Fibroblast of mammary gland (primary cell): ENCODE results near the gene MBD5.

ENCODE experiments used
- DNase-seq: peaks from one replicate; pipeline ENCODE4 v3.0.0-alpha.2; 2010; ENCODE audit warnings: low read depth
- H3K4me3 ChIP-seq: 2 replicates; pipeline ENCODE4 v1.5.1; 2011; ENCODE audit warnings: low read depth, mild to moderate bottlenecking, low read length, moderate library complexity; ENCODE audit not compliant: control insufficient read depth
- TF ChIP-seq, protein P1 (sequence below): conservative IDR thresholded peaks from 2 replicates; pipeline ENCODE4 v1.5.1; 2011; ENCODE audit warnings: low read depth, low read length, inconsistent platforms; ENCODE audit not compliant: control insufficient read depth, insufficient read depth

Gene MBD5

DNA sequence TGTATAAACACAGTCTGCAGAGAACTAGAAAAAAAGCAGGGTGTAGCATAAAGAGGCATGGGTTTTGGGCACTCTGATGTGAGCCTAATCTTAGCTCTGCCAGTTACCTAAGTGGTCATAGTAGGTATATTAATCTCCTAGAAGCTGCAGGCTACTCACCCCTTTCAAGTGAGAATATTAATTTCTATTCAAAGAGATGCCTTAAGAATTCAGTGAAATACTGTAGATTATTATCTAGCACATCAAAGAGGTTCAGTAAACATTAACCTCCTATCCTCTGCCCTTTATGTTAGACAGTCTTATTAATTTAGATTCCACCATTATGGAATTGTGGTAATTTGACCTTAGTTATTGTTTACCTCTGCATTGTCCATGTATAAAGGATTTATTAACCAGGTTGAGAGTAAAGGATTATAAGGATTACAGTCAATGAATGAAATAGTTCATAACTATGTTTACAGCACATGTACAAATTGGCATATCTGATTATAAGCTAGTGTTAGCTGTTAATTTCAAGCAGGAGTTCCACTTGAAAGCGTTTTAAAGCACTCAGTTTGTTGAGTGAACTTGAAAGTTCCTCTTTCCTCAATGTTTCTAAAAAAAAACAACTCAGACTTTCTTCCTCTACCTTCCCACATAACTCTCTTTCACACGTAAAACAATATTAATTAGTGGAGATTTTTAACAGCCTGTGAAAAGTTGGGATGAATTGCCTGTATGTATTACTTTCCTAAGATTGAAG is 473.1 kb downstream of the MBD5 start:
- TF ChIP-seq, protein P1, sequence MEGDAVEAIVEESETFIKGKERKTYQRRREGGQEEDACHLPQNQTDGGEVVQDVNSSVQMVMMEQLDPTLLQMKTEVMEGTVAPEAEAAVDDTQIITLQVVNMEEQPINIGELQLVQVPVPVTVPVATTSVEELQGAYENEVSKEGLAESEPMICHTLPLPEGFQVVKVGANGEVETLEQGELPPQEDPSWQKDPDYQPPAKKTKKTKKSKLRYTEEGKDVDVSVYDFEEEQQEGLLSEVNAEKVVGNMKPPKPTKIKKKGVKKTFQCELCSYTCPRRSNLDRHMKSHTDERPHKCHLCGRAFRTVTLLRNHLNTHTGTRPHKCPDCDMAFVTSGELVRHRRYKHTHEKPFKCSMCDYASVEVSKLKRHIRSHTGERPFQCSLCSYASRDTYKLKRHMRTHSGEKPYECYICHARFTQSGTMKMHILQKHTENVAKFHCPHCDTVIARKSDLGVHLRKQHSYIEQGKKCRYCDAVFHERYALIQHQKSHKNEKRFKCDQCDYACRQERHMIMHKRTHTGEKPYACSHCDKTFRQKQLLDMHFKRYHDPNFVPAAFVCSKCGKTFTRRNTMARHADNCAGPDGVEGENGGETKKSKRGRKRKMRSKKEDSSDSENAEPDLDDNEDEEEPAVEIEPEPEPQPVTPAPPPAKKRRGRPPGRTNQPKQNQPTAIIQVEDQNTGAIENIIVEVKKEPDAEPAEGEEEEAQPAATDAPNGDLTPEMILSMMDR, result no peak
- H3K4me3 ChIP-seq, result no peak overlapping the region
- DNase-seq, result no peak

DNA sequence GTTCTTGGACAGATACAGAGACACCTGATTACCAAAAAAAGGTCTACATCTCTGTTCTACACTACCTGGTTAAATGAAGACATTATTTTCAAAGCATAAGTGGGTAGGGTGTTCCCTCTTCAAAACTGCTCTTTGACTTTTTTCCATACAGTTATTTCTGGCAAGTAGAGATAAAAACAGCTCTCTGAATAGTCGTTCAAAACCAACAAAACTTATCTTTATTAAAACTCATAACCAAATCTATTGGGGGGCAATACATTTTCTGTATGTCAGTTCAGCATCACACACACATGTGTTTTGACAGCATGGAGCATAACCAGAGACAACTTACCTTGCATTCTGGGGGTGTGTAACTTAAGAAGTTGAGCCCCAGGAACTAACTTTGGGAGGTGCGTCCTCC is 474.7 kb downstream of the MBD5 start:
- TF ChIP-seq, protein P1, result no peak
- no peak overlapping the region for H3K4me3 ChIP-seq

DNA sequence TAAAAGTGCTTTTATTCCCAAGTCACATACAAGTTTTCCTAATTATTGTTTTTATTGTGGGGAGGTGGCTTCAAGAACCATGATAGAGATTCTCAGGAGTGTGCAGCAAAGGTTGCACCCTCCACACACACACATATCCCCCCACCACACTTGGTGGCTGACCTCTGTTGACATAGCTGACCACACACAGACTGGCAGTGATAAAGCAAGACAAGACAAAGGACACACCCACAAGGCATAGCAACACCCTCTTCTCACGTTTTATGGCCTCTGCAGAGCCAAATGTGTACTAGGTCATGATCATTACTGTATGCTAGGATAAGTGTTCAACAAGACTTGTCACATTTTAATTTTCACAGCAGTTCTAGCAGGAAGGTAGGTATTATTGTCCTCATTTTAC is 480.7 kb downstream of the MBD5 start:
- no peak for DNase-seq
- no peak overlapping the region for H3K4me3 ChIP-seq
- TF ChIP-seq, protein P1, result no peak

More for the DNA sequence above, 474.7 kb downstream of the MBD5 start:
- DNase-seq, result no peak

DNA sequence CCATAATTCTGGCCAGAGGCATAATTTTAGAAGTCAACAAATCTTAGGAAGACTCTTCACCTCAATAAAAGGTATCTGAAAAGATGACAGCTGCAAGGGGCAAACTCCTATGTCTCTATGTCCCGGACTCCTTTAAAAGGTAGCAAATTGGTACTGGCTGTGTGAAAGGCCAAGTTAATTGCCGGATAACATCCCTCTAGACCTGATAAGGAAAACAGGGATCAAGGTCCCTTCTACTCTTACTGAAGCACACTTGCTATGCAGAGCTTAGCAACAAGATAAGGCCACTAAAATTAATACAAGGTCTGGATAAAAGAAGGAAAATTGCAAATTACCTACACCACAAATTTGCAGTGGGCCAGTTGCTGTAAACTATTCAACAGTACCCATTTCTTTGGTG is 482.6 kb downstream of the MBD5 start:
- TF ChIP-seq, protein P1, result no peak
- H3K4me3 ChIP-seq, result no peak overlapping the region
- no peak for DNase-seq

DNA sequence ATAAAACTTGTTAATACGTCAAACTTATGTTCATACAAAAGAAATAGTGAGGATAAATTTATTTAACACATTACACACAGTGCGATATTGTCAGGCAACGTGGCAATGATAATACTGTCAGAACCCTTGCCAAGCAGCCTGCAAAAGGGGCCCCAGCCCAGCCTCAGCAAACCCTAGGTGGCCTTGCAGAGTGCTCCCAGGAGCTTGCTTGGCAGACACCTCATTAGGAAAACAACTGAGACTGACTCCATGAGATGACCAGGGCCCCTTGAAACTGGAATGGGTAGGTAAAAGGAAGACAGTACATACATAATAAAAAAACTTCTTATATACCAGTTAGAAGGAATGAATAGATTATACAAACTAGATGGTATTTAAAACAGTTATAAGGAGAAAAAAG is 487.1 kb downstream of the MBD5 start:
- TF ChIP-seq, protein P1, result no peak
- no peak overlapping the region for H3K4me3 ChIP-seq
- no peak for DNase-seq

DNA sequence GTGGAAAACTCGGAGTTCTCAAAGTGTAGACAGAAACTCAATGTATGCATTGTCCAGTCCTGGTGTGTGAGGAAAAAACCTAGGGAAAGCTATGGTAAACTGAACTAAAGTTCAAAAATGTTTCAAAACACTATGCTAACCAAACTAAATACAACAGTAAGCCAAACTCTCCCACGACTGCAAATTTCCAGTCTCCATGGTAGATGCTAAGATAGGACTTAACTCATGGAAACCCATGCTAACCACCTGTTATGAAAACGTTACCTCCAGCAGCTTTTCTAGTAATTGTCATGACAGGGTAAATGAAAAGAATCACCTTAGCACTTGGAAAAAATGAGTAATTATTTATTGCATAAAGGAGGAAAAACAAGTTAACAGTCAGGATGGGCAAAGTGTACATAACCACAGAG is 488.0 kb downstream of the MBD5 start:
- peak overlapping the region; percentile 46 for H3K4me3 ChIP-seq
- no peak for DNase-seq
- TF ChIP-seq, protein P1, result no peak
